ENCODE results near the gene GATC.

Gene GATC

DNA sequence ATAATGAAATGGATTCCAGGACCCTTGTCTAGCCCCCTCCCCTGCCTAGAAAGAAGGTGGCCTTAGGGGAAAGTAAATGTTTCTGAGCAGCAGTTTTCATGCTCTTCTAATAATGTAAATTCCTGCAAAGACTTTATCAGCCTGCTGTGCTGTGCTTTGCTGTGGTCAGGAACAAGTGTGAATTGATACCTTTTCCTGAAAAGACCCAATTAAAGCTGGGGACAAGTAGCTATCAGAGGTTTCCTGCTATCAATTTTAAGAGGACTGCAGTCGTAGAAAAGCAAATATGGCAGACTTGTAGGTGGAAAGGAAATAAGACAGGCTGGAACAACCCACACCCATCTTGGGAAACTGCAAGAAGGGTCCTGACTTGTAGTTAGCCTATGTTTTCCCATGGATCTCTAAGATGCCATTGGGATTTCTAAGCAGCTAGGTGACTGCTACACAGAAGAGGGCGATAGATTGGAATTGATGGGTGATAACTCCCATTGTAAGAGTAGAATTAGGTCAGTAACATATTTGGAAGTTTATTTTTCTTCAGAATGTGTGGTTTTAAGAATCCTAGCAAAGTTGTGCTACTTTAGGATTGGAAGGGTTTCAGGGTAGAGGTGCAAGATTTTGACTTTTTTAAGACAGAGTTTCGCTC, 52.7 kb downstream of the GATC start:
- no peak for DNase-seq

DNA sequence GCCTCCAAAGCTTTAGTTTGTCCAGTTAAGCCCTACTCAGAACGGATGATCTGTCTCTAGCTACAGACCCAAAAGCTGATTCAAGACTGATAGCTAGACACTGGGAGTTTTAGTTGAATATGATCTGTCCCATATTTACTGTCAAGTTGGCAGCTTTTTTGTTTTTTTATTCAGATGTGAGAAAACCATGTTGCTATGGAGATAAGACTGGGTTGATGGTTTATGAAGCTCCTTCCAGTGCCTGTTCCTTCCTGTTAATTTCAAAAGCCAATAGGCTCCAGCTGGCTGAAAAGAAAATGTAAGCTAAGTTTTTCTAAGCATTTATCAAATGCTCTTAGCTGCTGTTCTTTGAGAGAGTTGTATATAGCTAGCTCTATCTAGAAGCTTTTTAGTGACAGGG, 54.3 kb downstream of the GATC start:
- DNase-seq = no peak

DNA sequence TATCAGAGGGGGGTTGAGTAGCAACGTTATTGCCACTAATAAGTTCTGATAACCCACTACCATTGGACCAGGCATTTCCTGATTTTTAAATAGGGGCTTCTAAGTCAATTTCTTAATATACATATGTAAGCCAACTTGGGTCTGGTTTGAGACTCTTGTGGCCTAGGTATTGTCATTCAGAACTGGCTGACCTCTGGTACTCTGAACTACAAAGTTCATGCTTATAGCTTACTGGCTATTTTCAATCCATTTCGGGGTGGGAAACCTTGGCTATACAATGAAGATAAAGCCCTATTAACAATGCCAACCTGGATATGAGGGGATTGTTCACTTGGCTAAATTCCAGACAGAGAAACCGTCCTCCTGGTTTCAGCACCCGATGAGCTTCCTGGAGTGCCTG, 58.3 kb downstream of the GATC start:
- DNase-seq = no peak

DNA sequence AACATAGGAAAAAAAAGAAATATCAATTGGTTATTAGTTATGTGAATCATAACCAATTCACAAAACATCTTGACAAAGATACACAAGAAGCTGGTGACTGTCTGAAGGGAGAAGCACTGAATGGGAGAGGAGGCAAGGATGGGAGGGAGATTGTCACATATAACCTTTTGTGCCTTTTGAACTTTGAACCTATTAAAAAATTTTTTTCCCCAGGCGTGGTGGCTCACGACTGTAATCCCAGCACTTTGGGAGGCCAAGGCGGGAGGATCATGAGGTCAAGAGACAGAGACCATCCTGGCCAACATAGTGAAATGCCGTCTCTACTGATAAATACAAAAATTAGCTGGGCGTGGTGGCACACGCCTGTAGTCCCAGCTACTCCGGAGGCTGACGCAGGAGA, 62.3 kb downstream of the GATC start:
- DNase-seq = no peak

All from stimulated activated CD4-positive, alpha-beta T cell treated with anti-CD3 and anti-CD28 coated beads, Interleukin-2, amount 100 ng/mL, for 48 hours (primary cell).